Hepatocyte (in vitro differentiated cells): ENCODE results near the gene MACROH2A2. TPM values are rescaled to one million over a fixed set of nuclear protein-coding genes. Genes with fewer than 3 reads are reported as not detected.

Experiments used
- DNase-seq: peaks from one replicate; pipeline ENCODE4 v3.0.0-alpha.2; 2016; ENCODE audit warnings: low spot score
- H2AFZ ChIP-seq: fragments of 200-600 bp; sonication (generic); 2 replicates; pipeline ENCODE4 v1.6.0; 2016; ENCODE audit warnings: antibody characterized with exemption, mild to moderate bottlenecking
- H3K27ac ChIP-seq: fragments of 200-600 bp; sonication (generic); 2 replicates; pipeline ENCODE4 v1.5.1; 2016; ENCODE audit warnings: mild to moderate bottlenecking
- H3K27me3 ChIP-seq: fragments of 200-600 bp; sonication (generic); 2 replicates; pipeline ENCODE4 v1.6.1; 2016
- H3K36me3 ChIP-seq: fragments of 200-600 bp; sonication (generic); replicated peaks from 2 replicates; pipeline ENCODE4 v1.5.1; 2016; ENCODE audit warnings: low read depth; ENCODE audit not compliant: insufficient read depth
- H3K4me1 ChIP-seq: fragments of 200-600 bp; sonication (generic); 2 replicates; pipeline ENCODE4 v1.5.1; 2016; ENCODE audit warnings: mild to moderate bottlenecking, moderate library complexity; ENCODE audit not compliant: insufficient read depth
- H3K4me2 ChIP-seq: fragments of 200-600 bp; sonication (generic); 2 replicates; pipeline ENCODE4 v1.6.0; 2016
- H3K4me3 ChIP-seq: fragments of 200-600 bp; sonication (generic); 2 replicates; pipeline ENCODE4 v1.5.1; 2016; ENCODE audit warnings: mild to moderate bottlenecking
- H3K79me2 ChIP-seq: fragments of 200-600 bp; sonication (generic); 2 replicates; pipeline ENCODE4 v1.6.0; 2017; ENCODE audit warnings: mild to moderate bottlenecking
- H3K9me2 ChIP-seq: fragments of 200-600 bp; sonication (generic); replicated peaks from 2 replicates; pipeline ENCODE4 v1.6.0; 2017; ENCODE audit warnings: mild to moderate bottlenecking; ENCODE audit not compliant: insufficient read depth
- H3K9me3 ChIP-seq: fragments of 200-600 bp; sonication (generic); 2 replicates; pipeline ENCODE4 v1.5.1; 2016; ENCODE audit warnings: low read depth, mild to moderate bottlenecking
- H4K20me1 ChIP-seq: fragments of 200-600 bp; sonication (generic); 2 replicates; pipeline ENCODE4 v1.6.0; 2016; ENCODE audit warnings: mild to moderate bottlenecking; ENCODE audit not compliant: insufficient read depth, poor library complexity, severe bottlenecking
- CTCF ChIP-seq: fragments of 200-600 bp; sonication (generic); IDR thresholded peaks from 2 replicates; pipeline ENCODE4 v1.5.1; 2016; ENCODE audit warnings: antibody characterized with exemption, mild to moderate bottlenecking; ENCODE audit not compliant: poor library complexity
- EZH2 ChIP-seq: fragments of 200-600 bp; sonication (generic); IDR thresholded peaks from 2 replicates; pipeline ENCODE4 v1.6.1; 2016; ENCODE audit warnings: antibody characterized with exemption, mild to moderate bottlenecking, borderline replicate concordance
- EZH2phosphoT487 ChIP-seq: fragments of 200-600 bp; sonication (generic); IDR thresholded peaks from one replicate; pipeline ENCODE4 v1.6.1; 2018; ENCODE audit warnings: antibody characterized with exemption, mild to moderate bottlenecking, low read depth, moderate library complexity; ENCODE audit not compliant: unreplicated experiment, severe bottlenecking
- WGBS: methylation state at CpG from one replicate; pipeline ENCODE4 v1.1.6; 2016; ENCODE audit warnings: low lambda C conversion rate; ENCODE audit errors: missing lambda C conversion rate; 5-methylcytosine and 5-hydroxymethylcytosine counted together
- polyA plus RNA-seq: library from polyadenylated mRNA; unstranded; fragments of >200 nt; fragmentation: Nextera tagmentation; extraction: Ambion mirVana; gene quantifications from 2 replicates; pipeline ENCODE4 v1.2.1, GENCODE V29; 2016
- total RNA-seq: library from RNA; depleted of rRNA; stranded (reverse); fragments of >200 nt; gene quantifications from 2 replicates; pipeline ENCODE4 v1.2.3, GENCODE V29; 2014

Gene MACROH2A2
- total and polyA plus RNA-seq, 2 experiments from 2014 or later, result 45.7 to 47.2 TPM

GRCh38 chr10:70032667-70033289, 19.9 kb upstream of the MACROH2A2 start:
- H3K4me3 ChIP-seq, result no peak overlapping the region
- H3K79me2 ChIP-seq, result no peaks in the 10 kb centered on the region
- peaks cover 4% of the 10 kb centered on the region for H3K27me3 ChIP-seq
- H2AFZ ChIP-seq, result no peak overlapping the region
- 74% methylated on average over 5 of the region's 5 CpGs for WGBS
- no peaks in the 10 kb centered on the region for H3K4me1 ChIP-seq
- no peak overlapping the region for H3K27ac ChIP-seq
- no peaks in the 10 kb centered on the region for H4K20me1 ChIP-seq
- TF ChIP-seq EZH2phosphoT487 (no peak), EZH2 (no peak), CTCF (no peak)
- H3K4me2 ChIP-seq, result no peak overlapping the region
- no peak for DNase-seq
- no peaks in the 10 kb centered on the region for H3K9me2 ChIP-seq
- no peaks in the 10 kb centered on the region for H3K9me3 ChIP-seq
- H3K36me3 ChIP-seq, result no peaks in the 10 kb centered on the region

- Histone ChIP-seq H3K36me3 (no peaks in the 10 kb centered on the region), H3K4me3 (no peak overlapping the region), H3K79me2 (no peaks in the 10 kb centered on the region), H3K9me2 (no peaks in the 10 kb centered on the region), H4K20me1 (no peaks in the 10 kb centered on the region), H3K27me3 (peaks cover 4% of the 10 kb centered on the region), H3K4me2 (no peak overlapping the region), H3K9me3 (no peaks in the 10 kb centered on the region), H2AFZ (no peak overlapping the region), H3K4me1 (no peaks in the 10 kb centered on the region), H3K27ac (no peak overlapping the region)
- WGBS, result 33% methylated on average over 4 of the region's 4 CpGs
- no peak for DNase-seq
- TF ChIP-seq EZH2 (no peak), CTCF (no peak), EZH2phosphoT487 (no peak)
Measured at GRCh38 chr10:70034232-70034631, 18.4 kb upstream of the MACROH2A2 start.

- DNase-seq, result no peak
- Histone ChIP-seq H3K4me2 (no peak overlapping the region), H4K20me1 (no peaks in the 10 kb centered on the region), H3K27ac (no peak overlapping the region), H3K79me2 (no peaks in the 10 kb centered on the region), H3K9me3 (no peaks in the 10 kb centered on the region), H2AFZ (no peak overlapping the region), H3K9me2 (no peaks in the 10 kb centered on the region), H3K27me3 (peaks cover 4% of the 10 kb centered on the region), H3K4me3 (no peak overlapping the region), H3K4me1 (no peaks in the 10 kb centered on the region), H3K36me3 (no peaks in the 10 kb centered on the region)
- no peak for TF ChIP-seq EZH2
- TF ChIP-seq CTCF, result no peak
- no peak for TF ChIP-seq EZH2phosphoT487
- 95% methylated on average over 1 of the region's 1 CpG for WGBS
Measured at GRCh38 chr10:70035531-70035930, 17.1 kb upstream of the MACROH2A2 start.
